Peyer's patch (tissue), 4 donors: ENCODE results near the gene CDK5.

Experiments used
- CTCF ChIP-seq, 6 experiments: fragments of 450-650 bp in 4 of 6; fragments of 200-600 bp in 2 of 6; sonication (generic) in 1 of 6; IDR thresholded peaks; one replicate each; pipeline ENCODE4 v1.5.1; 2017 to 2019; ENCODE audit warnings: antibody characterized with exemption in 6 of 6, mild to moderate bottlenecking in 3 of 6, moderate library complexity in 1 of 6
- POLR2A ChIP-seq, 2 donors: fragments of 450-650 bp; IDR thresholded peaks; one replicate each; pipeline ENCODE4 v1.5.1; 2017; ENCODE audit warnings: antibody characterized with exemption in 2 of 2, mild to moderate bottlenecking in 2 of 2, moderate library complexity in 2 of 2

GRCh38 chr7:151074817-151075661 is 17.3 kb upstream of the CDK5 start:
- TF ChIP-seq CTCF (IDR thresholded peaks at IDR 0.05) (no peak), POLR2A (IDR thresholded peaks at IDR 0.05) (no peak)
